GM04503 (cell line): Measurements from ENCODE around the gene CRELD2.
"Not testable (repeated sequence)": the region's sequence is repeated elsewhere in the genome, so short reads cannot be mapped to it uniquely, and the experiment has no call there.

Experiments
- DNase-seq: peaks from one replicate; pipeline ENCODE4 v3.0.0-alpha.2; 2012; ENCODE audit warnings: low read depth

Gene CRELD2

GRCh38 chr22:49930596-49931412 is 12.4 kb downstream of the CRELD2 start:
- DNase-seq, result peak; percentile 37

- no peak for DNase-seq
These were observed 15.1 kb downstream of the CRELD2 start for GRCh38 chr22:49933236-49934159.

DNA sequence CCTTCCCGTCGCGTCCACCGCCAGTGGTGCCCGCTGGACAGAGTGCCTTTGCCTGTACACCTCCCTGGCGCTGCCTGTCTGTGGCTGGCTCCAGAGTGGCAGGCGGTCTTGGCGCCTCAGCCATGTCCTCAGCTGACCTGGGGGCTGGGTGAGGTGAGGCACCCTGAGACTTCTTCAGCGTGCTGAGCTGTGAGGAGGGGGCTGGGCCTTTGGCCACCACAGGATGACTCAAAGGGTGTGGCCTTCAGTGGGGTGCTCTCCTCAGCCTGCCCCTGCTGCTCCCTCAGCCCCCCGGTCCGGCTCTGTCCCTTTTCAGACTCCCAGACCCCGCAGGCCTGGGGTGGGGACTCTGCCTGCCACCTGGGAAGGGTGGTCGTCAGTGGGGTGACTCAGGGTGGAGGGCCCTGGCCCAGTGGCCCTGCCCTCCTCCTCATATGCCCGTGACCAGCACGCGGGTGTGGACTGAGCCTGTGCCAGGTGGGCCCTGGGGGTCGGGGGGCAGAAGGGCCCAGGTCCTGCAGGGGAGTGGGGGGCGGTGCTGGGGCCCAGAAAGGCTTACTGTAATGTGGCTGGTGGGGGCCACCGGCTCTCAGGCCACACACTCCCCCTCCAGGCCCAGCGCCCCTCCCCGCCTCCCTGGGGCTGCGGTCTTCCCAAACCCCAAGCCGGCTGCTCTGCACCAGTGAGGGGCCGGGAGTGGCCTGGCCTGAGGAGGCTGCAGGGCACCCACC is 15.9 kb downstream of the CRELD2 start:
- DNase-seq, result no peak

GRCh38 chr22:49934891-49935557 is 16.6 kb downstream of the CRELD2 start:
- DNase-seq, result no peak

- no peak for DNase-seq
These were observed 17.1 kb downstream of the CRELD2 start for GRCh38 chr22:49935561-49935960.

DNA sequence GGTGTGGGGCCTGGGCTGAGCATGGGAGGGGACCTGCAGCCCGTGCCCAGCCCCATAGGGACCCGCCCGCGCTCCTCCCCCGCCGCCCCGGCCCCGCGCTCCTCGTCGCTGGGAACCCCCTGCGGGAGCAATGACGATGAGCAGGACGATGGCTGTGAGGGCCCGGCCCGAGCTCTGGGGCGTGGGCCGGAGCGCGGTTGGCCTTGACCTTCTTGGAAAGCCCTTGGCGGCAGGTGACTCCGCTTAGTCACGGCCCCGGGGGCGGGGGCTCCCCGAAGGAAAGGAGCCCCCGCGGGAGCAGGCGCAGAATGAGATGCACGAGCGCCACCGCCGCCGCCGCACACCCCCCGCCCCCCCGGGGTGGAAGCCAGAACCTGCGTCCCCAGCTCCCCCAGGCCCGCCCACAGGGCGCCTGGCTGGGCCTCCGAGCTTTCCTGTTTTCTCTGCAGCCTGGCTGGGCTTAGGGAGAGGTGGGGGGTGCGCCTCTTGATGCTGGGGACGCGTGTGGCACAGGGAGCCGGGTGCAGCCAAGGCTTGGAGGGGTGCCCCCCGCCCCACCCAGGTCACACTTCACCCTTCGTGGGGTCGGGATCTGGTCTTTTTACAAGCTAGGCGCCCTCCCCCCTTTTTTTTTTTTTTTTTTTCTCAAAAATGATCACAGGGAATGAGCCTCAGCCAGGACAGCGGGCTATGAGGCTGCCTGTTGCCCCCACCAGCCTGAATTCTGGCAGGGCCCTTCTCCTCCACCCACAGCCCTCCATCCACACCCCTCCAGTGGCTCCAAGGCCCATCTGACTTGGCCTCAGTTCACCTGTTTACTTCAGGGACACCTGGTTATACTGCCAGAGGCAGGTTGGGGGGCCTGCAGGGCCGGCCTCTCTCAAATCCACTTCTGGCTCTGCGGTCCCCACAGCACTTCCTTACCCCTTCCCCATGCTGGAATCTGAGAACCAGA is 17.9 kb downstream of the CRELD2 start:
- no peak for DNase-seq

- DNase-seq, result no peak
These were observed 18.7 kb downstream of the CRELD2 start for GRCh38 chr22:49936973-49937757.

- DNase-seq, result no peak
These were observed 19.5 kb downstream of the CRELD2 start for GRCh38 chr22:49937758-49938564.

GRCh38 chr22:49938565-49939136 is 20.2 kb downstream of the CRELD2 start:
- no peak for DNase-seq

DNA sequence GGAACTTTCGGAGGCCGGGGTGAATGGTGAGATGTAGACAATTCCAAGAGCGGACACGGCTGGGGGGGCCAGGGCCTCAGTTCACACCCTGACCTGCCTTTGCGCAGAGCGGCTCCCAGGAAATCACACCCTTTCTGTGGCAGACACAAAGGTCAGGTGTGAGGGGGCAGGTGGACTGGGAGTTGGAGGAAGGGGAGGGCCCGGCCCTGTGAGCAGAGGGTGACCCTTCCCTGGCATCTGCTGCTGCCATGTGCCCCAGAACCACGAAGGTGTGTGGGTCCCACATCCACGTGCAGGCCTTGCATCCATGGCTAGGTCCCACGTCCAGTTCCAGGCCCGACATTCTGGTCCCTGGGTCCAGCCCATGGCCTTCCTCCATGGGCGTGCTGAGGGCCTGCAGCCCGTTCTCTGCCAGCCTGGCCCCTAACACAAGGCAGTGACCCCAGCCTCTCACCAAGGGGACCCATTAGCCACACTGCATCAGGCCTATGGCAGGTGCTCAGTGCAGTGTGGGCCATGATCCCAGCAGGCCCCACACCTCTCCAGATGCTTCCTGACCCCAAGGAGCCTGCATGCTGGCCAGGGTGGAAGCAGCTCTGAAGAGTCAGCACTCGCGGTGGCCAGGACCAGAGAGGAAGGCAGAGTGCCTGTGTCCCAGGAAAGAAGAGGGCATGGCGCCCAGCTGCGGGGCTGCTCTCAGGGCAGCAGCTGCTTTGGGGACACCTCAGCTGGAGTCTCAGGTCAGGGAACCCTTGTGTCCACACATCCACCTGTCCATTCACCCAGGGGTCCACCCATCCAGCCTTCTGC is 23.3 kb downstream of the CRELD2 start:
- DNase-seq, result no peak

DNA sequence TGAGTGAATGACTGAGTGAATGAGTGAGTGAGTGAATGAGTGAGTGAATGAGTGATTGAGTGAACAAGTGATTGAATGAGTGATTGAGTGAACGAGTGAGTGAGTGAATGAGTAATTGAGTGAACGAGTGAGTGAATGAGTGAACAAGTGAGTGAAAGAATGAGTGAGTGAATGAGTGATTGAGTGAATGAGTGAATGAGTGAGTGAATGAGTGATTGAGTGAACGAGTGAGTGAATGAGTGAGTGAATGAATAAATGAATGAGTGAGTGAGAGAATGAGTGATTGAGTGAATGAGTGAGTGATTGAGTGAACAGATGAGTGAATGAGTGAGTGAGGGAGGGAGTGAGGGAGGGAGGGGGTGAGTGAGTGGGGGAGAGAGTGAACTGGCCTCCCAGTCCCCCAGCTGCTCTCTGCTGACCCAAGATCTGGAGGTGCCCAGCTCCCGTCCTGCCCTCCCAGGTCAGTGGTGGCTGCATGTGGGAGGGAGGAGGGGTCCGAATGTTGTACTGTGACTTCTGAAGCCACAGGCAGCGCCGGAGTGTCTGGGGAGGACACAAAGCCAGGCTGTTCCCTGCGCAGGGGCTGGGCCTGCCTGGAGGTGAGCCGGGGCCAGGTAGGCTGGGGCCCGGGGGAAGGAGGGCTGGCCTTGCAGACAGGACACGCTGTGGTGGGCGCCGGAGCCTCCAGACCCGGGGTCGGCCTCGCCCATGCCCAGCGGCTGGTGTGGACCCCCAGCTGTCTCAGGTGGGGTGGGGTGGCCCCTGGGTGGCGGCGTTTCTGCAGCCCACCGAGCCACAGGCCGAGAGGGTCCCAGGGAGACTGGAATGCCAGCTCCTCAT is 24.4 kb downstream of the CRELD2 start:
- DNase-seq, result no peak

- no peak for DNase-seq
These were observed 25.0 kb downstream of the CRELD2 start for GRCh38 chr22:49943405-49943765.

GRCh38 chr22:49943771-49944398 is 25.5 kb downstream of the CRELD2 start:
- DNase-seq, result no peak

DNA sequence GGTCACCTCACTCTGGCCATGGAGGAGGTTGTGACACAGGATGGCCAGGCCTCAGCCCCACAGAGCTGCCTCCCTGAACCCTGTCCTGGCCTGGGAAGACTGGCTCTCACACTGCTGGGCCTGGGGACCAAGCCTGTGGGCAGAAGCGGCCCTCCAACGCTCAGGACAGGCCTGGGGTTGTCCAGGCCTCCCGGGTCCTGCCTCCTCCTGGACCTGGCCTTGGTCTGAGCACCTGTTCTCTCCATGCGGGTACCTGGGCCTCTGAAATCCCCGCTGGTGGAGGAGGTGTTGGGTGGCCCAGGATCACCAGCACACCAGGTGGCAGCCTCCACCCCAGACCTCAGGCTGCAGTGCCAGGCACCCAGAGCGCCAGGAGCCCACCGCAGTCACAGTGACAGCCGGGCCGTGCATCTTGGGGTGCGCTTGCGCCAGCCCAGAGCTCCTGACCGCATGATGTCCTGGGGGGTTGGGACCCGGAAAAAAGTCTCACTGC is 26.0 kb downstream of the CRELD2 start:
- DNase-seq, result no peak

DNA sequence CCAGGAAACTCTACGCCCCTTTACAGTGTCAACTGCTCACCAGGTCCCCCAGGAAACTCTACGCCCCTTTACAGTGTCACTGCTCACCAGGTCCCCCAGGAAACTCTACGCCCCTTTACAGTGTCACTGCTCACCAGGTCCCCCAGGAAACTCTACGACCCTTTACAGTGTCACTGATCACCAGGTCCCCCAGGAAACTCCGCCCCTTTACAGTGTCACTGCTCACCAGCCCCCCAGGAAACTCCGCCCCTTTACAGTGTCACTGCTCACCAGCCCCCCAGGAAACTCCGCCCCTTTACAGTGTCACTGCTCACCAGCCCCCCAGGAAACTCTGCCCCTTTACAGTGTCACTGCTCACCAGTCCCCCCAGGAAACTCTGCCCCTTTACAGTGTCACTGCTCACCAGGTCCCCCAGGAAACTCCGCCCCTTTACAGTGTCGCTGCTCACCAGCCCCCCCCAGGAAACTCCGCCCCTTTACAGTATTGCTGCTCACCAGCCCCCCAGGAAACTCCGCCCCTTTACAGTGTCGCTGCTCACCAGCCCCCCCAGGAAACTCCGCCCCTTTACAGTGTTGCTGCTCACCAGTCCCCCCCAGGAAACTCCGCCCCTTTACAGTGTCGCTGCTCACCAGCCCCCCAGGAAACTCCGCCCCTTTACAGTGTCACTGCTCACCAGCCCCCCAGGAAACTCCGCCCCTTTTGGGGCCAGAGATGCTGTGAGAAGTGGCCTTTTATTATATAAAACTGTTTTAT is 26.8 kb downstream of the CRELD2 start:
- DNase-seq, result not testable (repeated sequence)
